Effector memory CD8-positive, alpha-beta T cell (primary cell): Measurements from ENCODE around the gene SMIM21.

Experiments used
- ATAC-seq: fragments of 150-1000 bp; cut with Tn5 transposase; replicated peaks from 2 replicates; pipeline ENCODE4 v1.10.0; 2021; ENCODE audit warnings: mild to moderate bottlenecking, moderate library complexity
- DNase-seq, 3 experiments: peaks; one replicate each; pipeline ENCODE4 v3.0.0; 2021
- H3K27ac Mint-ChIP-seq, 2 donors: one replicate each; pipeline ENCODE4 v1.8.0; 2022; ENCODE audit warnings: mild to moderate bottlenecking in 2 of 2, mixed read lengths in 2 of 2, moderate library complexity in 2 of 2
- H3K27me3 Mint-ChIP-seq, 2 donors: one replicate each; pipeline ENCODE4 v1.8.0; 2022; ENCODE audit warnings: mixed read lengths in 2 of 2
- H3K36me3 Mint-ChIP-seq: one replicate; pipeline ENCODE4 v1.8.0; 2022; ENCODE audit warnings: mild to moderate bottlenecking, moderate library complexity, mixed read lengths; ENCODE audit not compliant: insufficient read depth
- H3K4me1 Mint-ChIP-seq, 2 donors: one replicate each; pipeline ENCODE4 v1.8.0; 2022; ENCODE audit warnings: low read depth in 2 of 2, mixed read lengths in 2 of 2
- H3K4me3 Mint-ChIP-seq, 2 donors: one replicate each; pipeline ENCODE4 v1.8.0; 2022; ENCODE audit warnings: mild to moderate bottlenecking in 2 of 2, mixed read lengths in 2 of 2, moderate library complexity in 2 of 2
- H3K9me3 Mint-ChIP-seq, 2 donors: one replicate each; pipeline ENCODE4 v1.8.0; 2022; ENCODE audit warnings: mixed read lengths in 2 of 2

The SMIM21 gene

DNA sequence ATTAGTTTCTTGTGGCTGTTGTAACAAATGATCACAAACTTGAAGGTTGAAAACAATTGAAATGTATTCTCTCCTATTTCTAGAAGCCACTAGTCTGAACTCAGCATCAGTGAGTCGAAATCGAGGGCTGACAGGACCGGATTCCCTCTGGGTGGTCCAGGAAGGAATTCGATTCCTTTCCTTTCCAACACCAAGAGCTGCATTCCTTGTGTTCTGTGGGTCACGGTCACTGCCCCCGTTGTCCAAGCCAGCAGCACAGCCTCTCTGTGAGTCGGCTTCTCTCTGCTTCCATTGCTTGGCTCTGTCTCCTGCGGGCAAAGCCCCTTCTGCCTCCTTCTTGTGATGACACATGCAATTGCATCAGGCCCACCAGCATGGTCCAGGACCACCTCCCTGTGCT is 67.3 kb downstream of the SMIM21 start:
- Mint-ChIP-seq H3K9me3 (no peaks in the 10 kb centered on the region), H3K36me3 (no peaks in the 10 kb centered on the region), H3K4me3 (no peak overlapping the region), H3K27ac (no peak overlapping the region), H3K4me1 (peaks cover 0 to 1% of the 10 kb centered on the region in 2 donors), H3K27me3 (peaks cover 21% of the 10 kb centered on the region in 2 donors)
- DNase-seq (no peak), ATAC-seq (no peak)
